ENCODE results near the gene RAD51B.

DNA sequence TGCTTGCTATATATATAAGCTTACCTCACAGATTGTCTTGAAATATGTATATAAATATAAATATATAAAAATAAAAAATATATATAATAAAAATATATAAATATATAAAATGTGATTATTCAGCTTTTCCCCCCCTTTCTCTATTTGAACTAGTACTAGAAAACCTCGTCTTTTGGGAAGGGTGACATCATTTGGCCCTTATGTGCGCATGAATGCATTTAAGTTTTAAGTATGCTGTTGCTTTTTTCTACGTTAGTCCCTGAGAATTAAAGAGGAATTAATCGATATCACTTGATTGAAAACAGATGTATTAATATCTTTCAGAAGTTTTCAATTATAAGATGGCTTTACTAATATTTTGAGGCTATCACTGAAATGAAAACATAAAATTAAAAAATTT is 69.9 kb downstream of the RAD51B start:
- TF ChIP-seq, protein P1, sequence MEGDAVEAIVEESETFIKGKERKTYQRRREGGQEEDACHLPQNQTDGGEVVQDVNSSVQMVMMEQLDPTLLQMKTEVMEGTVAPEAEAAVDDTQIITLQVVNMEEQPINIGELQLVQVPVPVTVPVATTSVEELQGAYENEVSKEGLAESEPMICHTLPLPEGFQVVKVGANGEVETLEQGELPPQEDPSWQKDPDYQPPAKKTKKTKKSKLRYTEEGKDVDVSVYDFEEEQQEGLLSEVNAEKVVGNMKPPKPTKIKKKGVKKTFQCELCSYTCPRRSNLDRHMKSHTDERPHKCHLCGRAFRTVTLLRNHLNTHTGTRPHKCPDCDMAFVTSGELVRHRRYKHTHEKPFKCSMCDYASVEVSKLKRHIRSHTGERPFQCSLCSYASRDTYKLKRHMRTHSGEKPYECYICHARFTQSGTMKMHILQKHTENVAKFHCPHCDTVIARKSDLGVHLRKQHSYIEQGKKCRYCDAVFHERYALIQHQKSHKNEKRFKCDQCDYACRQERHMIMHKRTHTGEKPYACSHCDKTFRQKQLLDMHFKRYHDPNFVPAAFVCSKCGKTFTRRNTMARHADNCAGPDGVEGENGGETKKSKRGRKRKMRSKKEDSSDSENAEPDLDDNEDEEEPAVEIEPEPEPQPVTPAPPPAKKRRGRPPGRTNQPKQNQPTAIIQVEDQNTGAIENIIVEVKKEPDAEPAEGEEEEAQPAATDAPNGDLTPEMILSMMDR (IDR thresholded peaks at IDR 0.05), result no peak
- no peak for TF ChIP-seq POLR2A (IDR thresholded peaks at IDR 0.05)
